Measurements from ENCODE around the gene VPS13A. TPM values are rescaled to one million over a fixed set of nuclear protein-coding genes. Genes with fewer than 3 reads are reported as not detected.

The VPS13A gene
- total and polyA plus RNA-seq, 4 donors = 3.7 to 58.3 (median 19.7) TPM

GRCh38 chr9:77447646-77448045 is 270.3 kb downstream of the VPS13A start:
- no peak for ATAC-seq (ENCODE audit: insufficient read depth, low FRiP score)
- Histone ChIP-seq H3K27me3 (ENCODE audit: control insufficient read depth in 3 of 3, insufficient read depth in 3 of 3, low read length in 2 of 3) (no peaks in the 10 kb centered on the region), H3K4me3 (no peak overlapping the region), H3K9me3 (ENCODE audit: control insufficient read depth in 4 of 4, insufficient read depth in 3 of 4, low read length in 3 of 4) (peaks cover 0 to 1% (median 0%) of the 10 kb centered on the region in 4 donors), H3K27ac (ENCODE audit: low read depth in 1 of 2, low read length in 1 of 2) (no peak overlapping the region), H3K9ac (ENCODE audit: insufficient read depth in 1 of 2, low read length in 2 of 2) (no peak overlapping the region), H3K36me3 (ENCODE audit: control insufficient read depth in 4 of 4, insufficient read depth in 4 of 4, low read length in 4 of 4) (no peaks in the 10 kb centered on the region), H3K4me1 (ENCODE audit: control insufficient read depth in 5 of 5, insufficient read depth in 5 of 5, low read length in 5 of 5) (no peaks in the 10 kb centered on the region)
- WGBS, 2 donors = 97 to 100% methylated on average over 1 of the region's 1 CpG
- no peak for TF ChIP-seq CTCF (IDR thresholded peaks at IDR 0.05; ENCODE audit: control extremely low read depth, extremely low read depth)
- no peak for DNase-seq

GRCh38 chr9:77449240-77450084 is 272.1 kb downstream of the VPS13A start:
- H3K27me3 ChIP-seq (ENCODE audit: control insufficient read depth in 3 of 3, insufficient read depth in 3 of 3, low read length in 2 of 3) = no peaks in the 10 kb centered on the region
- 67 to 84% methylated on average over 12 of the region's 12 CpGs for WGBS, 2 donors
- no peaks in the 10 kb centered on the region for H3K4me1 ChIP-seq (ENCODE audit: control insufficient read depth in 5 of 5, insufficient read depth in 5 of 5, low read length in 5 of 5)
- peak; percentile 78 for ATAC-seq (ENCODE audit: insufficient read depth, low FRiP score)
- TF ChIP-seq CTCF (IDR thresholded peaks at IDR 0.05; ENCODE audit: control extremely low read depth, extremely low read depth) = no peak
- H3K4me3 ChIP-seq = no peak overlapping the region
- DNase-seq = peak; percentile 64 to 86 (median 68)
- H3K9ac ChIP-seq (ENCODE audit: insufficient read depth in 1 of 2, low read length in 2 of 2) = no peak overlapping the region
- peaks cover 0 to 1% (median 0%) of the 10 kb centered on the region in 4 donors for H3K9me3 ChIP-seq (ENCODE audit: control insufficient read depth in 4 of 4, insufficient read depth in 3 of 4, low read length in 3 of 4)
- H3K27ac ChIP-seq (ENCODE audit: low read depth in 1 of 2, low read length in 1 of 2) = no peak overlapping the region
- H3K36me3 ChIP-seq (ENCODE audit: control insufficient read depth in 4 of 4, insufficient read depth in 4 of 4, low read length in 4 of 4) = no peaks in the 10 kb centered on the region

- Histone ChIP-seq H3K4me3 (no peak overlapping the region), H3K9me3 (ENCODE audit: control insufficient read depth in 4 of 4, insufficient read depth in 3 of 4, low read length in 3 of 4) (peaks cover 0 to 1% (median 0%) of the 10 kb centered on the region in 4 donors), H3K27me3 (ENCODE audit: control insufficient read depth in 3 of 3, insufficient read depth in 3 of 3, low read length in 2 of 3) (no peaks in the 10 kb centered on the region), H3K27ac (ENCODE audit: low read depth in 1 of 2, low read length in 1 of 2) (no peak overlapping the region), H3K9ac (ENCODE audit: insufficient read depth in 1 of 2, low read length in 2 of 2) (no peak overlapping the region), H3K4me1 (ENCODE audit: control insufficient read depth in 5 of 5, insufficient read depth in 5 of 5, low read length in 5 of 5) (no peaks in the 10 kb centered on the region), H3K36me3 (ENCODE audit: control insufficient read depth in 4 of 4, insufficient read depth in 4 of 4, low read length in 4 of 4) (peaks cover 0 to 3% (median 0%) of the 10 kb centered on the region in 4 donors)
- ATAC-seq (ENCODE audit: insufficient read depth, low FRiP score) = no peak
- whole genome bisulfite sequencing, 2 donors = 92 to 99% methylated on average over 4 of the region's 4 CpGs
- DNase-seq = no peak
- no peak for TF ChIP-seq CTCF (IDR thresholded peaks at IDR 0.05; ENCODE audit: control extremely low read depth, extremely low read depth)
Observed at GRCh38 chr9:77450085-77450475, 272.7 kb downstream of the VPS13A start.

All from lung (tissue), 12 donors.